Heart left ventricle (tissue), 16 donors: ENCODE results near the gene CACNA1E. TPM values are rescaled to one million over a fixed set of nuclear protein-coding genes. Genes with fewer than 3 reads are reported as not detected.

Source experiments
- ATAC-seq, 4 donors: fragments of 200-7000 bp; cut with Tn5 transposase; one replicate each; pipeline ENCODE4 v1.9.1; 2020 to 2022; ENCODE audit warnings: moderate library complexity in 4 of 4, mild to moderate bottlenecking in 3 of 4, moderate number of reproducible peaks in 1 of 4
- DNase-seq, 5 donors: peaks; one replicate each; pipeline ENCODE4 v3.0.0-alpha.2; 2020
- H3K27ac ChIP-seq, 12 donors: fragments of 200-600 bp; sonication (generic) in 4 of 12; one replicate each; pipeline versions ENCODE4 v1.5.0 to v1.8.0; 2016 to 2022; ENCODE audit warnings: mild to moderate bottlenecking in 2 of 12
- H3K27me3 ChIP-seq, 9 donors: fragments of 200-600 bp; sonication (generic) in 2 of 9; one replicate each; pipeline versions ENCODE4 v1.5.1 to v1.8.0; 2016 to 2022; ENCODE audit warnings: mild to moderate bottlenecking in 3 of 9
- H3K36me3 ChIP-seq, 9 donors: fragments of 200-600 bp; sonication (generic) in 2 of 9; one replicate each; pipeline versions ENCODE4 v1.5.0 to v1.8.0; 2018 to 2022; ENCODE audit warnings: mild to moderate bottlenecking in 2 of 9
- H3K4me1 ChIP-seq, 12 donors: fragments of 200-600 bp; sonication (generic) in 4 of 12; one replicate each; pipeline versions ENCODE4 v1.5.0 to v1.8.0; 2016 to 2022; ENCODE audit warnings: mild to moderate bottlenecking in 3 of 12
- H3K4me3 ChIP-seq, 12 donors: fragments of 200-600 bp; sonication (generic) in 4 of 12; one replicate each; pipeline versions ENCODE4 v1.5.0 to v1.8.0; 2017 to 2022; ENCODE audit warnings: mild to moderate bottlenecking in 9 of 12, moderate library complexity in 4 of 12
- H3K9me3 ChIP-seq, 12 donors: fragments of 200-600 bp; sonication (generic) in 4 of 12; one replicate each; pipeline versions ENCODE4 v1.5.0 to v1.8.0; 2016 to 2022; ENCODE audit warnings: mild to moderate bottlenecking in 1 of 12
- CTCF ChIP-seq, 12 donors: fragments of 200-600 bp; sonication (generic) in 4 of 12; IDR thresholded peaks; one replicate each; pipeline versions ENCODE4 v1.5.0 to v1.8.0; 2018 to 2022; ENCODE audit warnings: antibody characterized with exemption in 12 of 12, mild to moderate bottlenecking in 5 of 12
- POLR2A ChIP-seq, 2 donors: fragments of 450-650 bp; IDR thresholded peaks; one replicate each; pipeline ENCODE4 v1.6.1; 2017; ENCODE audit warnings: antibody characterized with exemption in 2 of 2, mild to moderate bottlenecking in 2 of 2, moderate library complexity in 2 of 2
- WGBS, 4 donors: extraction: QIAGEN DNeasy Blood & Tissue Kit in 2 of 4; methylation state at CpG; one replicate each; pipeline versions ENCODE4 v1.1.5 to v1.1.7; 2013 to 2018; 5-methylcytosine and 5-hydroxymethylcytosine counted together
- intact Hi-C, 10 donors: fragments of 100-400 bp; cut with DNase I; formaldehyde crosslinking; loops; one replicate each; pipeline versions ENCODE4 v1.11.1 to v1.14.2; 2022
- polyA plus RNA-seq, 2 donors: library from polyadenylated mRNA; stranded (reverse); fragments of 200-250 nt; gene quantifications; one replicate each; pipeline ENCODE4 v1.2.3, GENCODE V29; 2013
- total RNA-seq, 9 donors: library from RNA; depleted of rRNA in 2 of 9; stranded (reverse); fragments of >200 nt in 2 of 9; fragmentation: NEBNext Ultra II Directional in 3 of 9; extraction: Animal tissue kit (Norgen Biotek cat#: 25700) in 3 of 9; gene quantifications; one replicate each; pipeline versions ENCODE4 v1.1.0 to v1.2.4, GENCODE V29; 2016 to 2023
- donor health status: ischemic (EF 13 %, LVEDD 7.1; RV severe dilation, severe dysfunction).
- donor health status: healthy with polysubstance abuse.
- donor health status: DM: no; HTN: yes; CAD: no.
- donor health status: DM: no; HTN: no; CAD: no.
- donor health status: ischemic (EF 25% LVEDD 6.9; RV normal size, moderate dysfunction).
- donor health status: ischemic (EF 25% LVEDD 5.7; RV mildly dilated, moderate dysfunction).
- donor health status: healthy.
- donor health status: DM: yes; HTN: yes; CAD: no.
- donor health status: ischemic (EF 35%, LVEDD 5.7; RV mildly dilated, moderate dysfunction).
- donor health status: nonischemic (EF 11% LVEDD 7.7; RV severe dilation, severe dysfunction).
- donor health status: DM: yes; HTN: yes; CAD: no.
- donor health status: PGD.
- donor health status: ischemic (EF 29% LVEDD 5.4; RV normal size, mild dysfunction).
- donor health status: nonischemic (EF 23%, LVEDD 6.1; RV moderate dilation, normal function).

The CACNA1E gene
- total and polyA plus RNA-seq, 11 donors = 0.02 to 1.9 (median 0.10) TPM

- DNase-seq (no peak), ATAC-seq (no peak)
- Histone ChIP-seq H3K27ac (no peak overlapping the region), H3K27me3 (peaks cover 0 to 59% (median 0%) of the 10 kb centered on the region in 9 donors), H3K36me3 (no peaks in the 10 kb centered on the region), H3K4me3 (no peak overlapping the region), H3K9me3 (no peaks in the 10 kb centered on the region), H3K4me1 (peaks cover 0 to 22% (median 0%) of the 10 kb centered on the region in 12 donors)
- TF ChIP-seq CTCF (IDR thresholded peaks at IDR 0.05) = no peak
- TF ChIP-seq POLR2A (IDR thresholded peaks at IDR 0.05) = no peak
- WGBS, 4 donors = 79 to 89% (median 84%) methylated on average over 4 of the region's 4 CpGs
- intact Hi-C loops = loop anchor here in 1 of 10 donors (10.0 kb wide), 1 partner anchor 565 kb away; the partner anchor contains the start of gene ZNF648
Measured at GRCh38 chr1:181499825-181500224, 16.5 kb downstream of the CACNA1E start.

- no peak for ATAC-seq
- no peaks in the 10 kb centered on the region for H3K36me3 ChIP-seq
- H3K27ac ChIP-seq = no peak overlapping the region
- H3K27me3 ChIP-seq = peaks cover 0 to 52% (median 0%) of the 10 kb centered on the region in 9 donors
- intact Hi-C loops = no loop called here
- 47 to 57% (median 52%) methylated on average over 2 of the region's 2 CpGs for WGBS, 4 donors
- DNase-seq = no peak
- H3K4me1 ChIP-seq = peaks cover 0 to 25% (median 0%) of the 10 kb centered on the region in 12 donors
- no peak overlapping the region for H3K4me3 ChIP-seq
- TF ChIP-seq CTCF (IDR thresholded peaks at IDR 0.05) (no peak), POLR2A (IDR thresholded peaks at IDR 0.05) (no peak)
- H3K9me3 ChIP-seq = no peaks in the 10 kb centered on the region
Measured at GRCh38 chr1:181500636-181501035, 17.3 kb downstream of the CACNA1E start.

- intact Hi-C loops = no loop called here
- peaks cover 0 to 44% (median 0%) of the 10 kb centered on the region in 9 donors for H3K27me3 ChIP-seq
- H3K4me3 ChIP-seq = no peak overlapping the region
- H3K27ac ChIP-seq = no peak overlapping the region
- TF ChIP-seq POLR2A (IDR thresholded peaks at IDR 0.05) (no peak), CTCF (IDR thresholded peaks at IDR 0.05) (no peak)
- no peaks in the 10 kb centered on the region for H3K36me3 ChIP-seq
- ATAC-seq (no peak), DNase-seq (no peak)
- no peaks in the 10 kb centered on the region for H3K9me3 ChIP-seq
- peaks cover 0 to 25% (median 0%) of the 10 kb centered on the region in 12 donors for H3K4me1 ChIP-seq
- 86 to 90% (median 88%) methylated on average over 1 of the region's 1 CpG for WGBS, 4 donors
Measured at GRCh38 chr1:181501612-181502011, 18.3 kb downstream of the CACNA1E start.

GRCh38 chr1:181503171-181503810 is 20.0 kb downstream of the CACNA1E start:
- Histone ChIP-seq H3K36me3 (no peaks in the 10 kb centered on the region), H3K4me3 (no peak overlapping the region), H3K27ac (peak overlapping the region in 1 of 12 donors; percentile 35), H3K4me1 (peaks cover 0 to 25% (median 0%) of the 10 kb centered on the region in 12 donors), H3K27me3 (peaks cover 0 to 31% (median 0%) of the 10 kb centered on the region in 9 donors), H3K9me3 (no peaks in the 10 kb centered on the region)
- DNase-seq (peak in 2 of 5 donors; percentile 11 to 38), ATAC-seq (peak in 3 of 4 donors; percentile 48 to 93 (median 84))
- TF ChIP-seq CTCF (IDR thresholded peaks at IDR 0.05) = no peak
- no peak for TF ChIP-seq POLR2A (IDR thresholded peaks at IDR 0.05)
- intact Hi-C loops = no loop called here
- 61 to 65% (median 65%) methylated on average over 6 of the region's 6 CpGs for WGBS, 4 donors
